Heart left ventricle (tissue), 13 donors: ENCODE measurements around the gene WSB1.

Experiments
- CTCF ChIP-seq, 12 donors: fragments of 200-600 bp; sonication (generic) in 4 of 12; IDR thresholded peaks; one replicate each; pipeline versions ENCODE4 v1.5.0 to v1.8.0; 2018 to 2022; ENCODE audit warnings: antibody characterized with exemption in 12 of 12, mild to moderate bottlenecking in 5 of 12
- POLR2A ChIP-seq, 2 donors: fragments of 450-650 bp; IDR thresholded peaks; one replicate each; pipeline ENCODE4 v1.6.1; 2017; ENCODE audit warnings: antibody characterized with exemption in 2 of 2, mild to moderate bottlenecking in 2 of 2, moderate library complexity in 2 of 2
- donor health status: ischemic (EF 13 %, LVEDD 7.1; RV severe dilation, severe dysfunction).
- donor health status: DM: no; HTN: yes; CAD: no.
- donor health status: DM: no; HTN: no; CAD: no.
- donor health status: ischemic (EF 25% LVEDD 6.9; RV normal size, moderate dysfunction).
- donor health status: ischemic (EF 25% LVEDD 5.7; RV mildly dilated, moderate dysfunction).
- donor health status: ischemic (EF 35%, LVEDD 5.7; RV mildly dilated, moderate dysfunction).
- donor health status: nonischemic (EF 11% LVEDD 7.7; RV severe dilation, severe dysfunction).
- donor health status: DM: yes; HTN: yes; CAD: no.
- donor health status: PGD.
- donor health status: ischemic (EF 29% LVEDD 5.4; RV normal size, mild dysfunction).
- donor health status: nonischemic (EF 23%, LVEDD 6.1; RV moderate dilation, normal function).

DNA sequence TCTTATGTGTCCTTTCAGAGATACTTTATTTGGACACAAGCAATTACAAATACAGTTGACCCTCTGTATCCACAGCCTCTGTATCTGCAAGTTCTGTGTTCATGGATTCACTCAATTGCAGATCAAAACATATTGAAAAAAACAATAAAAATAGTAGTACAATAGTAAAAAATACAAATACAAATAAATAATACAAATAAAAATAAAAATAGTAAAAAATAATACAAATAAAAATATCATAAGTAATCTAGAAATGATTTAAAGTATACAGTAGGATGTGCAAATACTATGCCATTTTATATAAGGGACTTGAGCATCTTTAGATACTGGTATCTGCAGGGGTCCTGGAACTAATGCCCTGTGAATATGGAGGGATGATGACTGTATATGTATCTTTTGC, 47.4 kb upstream of the WSB1 start:
- TF ChIP-seq POLR2A (IDR thresholded peaks at IDR 0.05) (no peak), CTCF (IDR thresholded peaks at IDR 0.05) (no peak)
